NB4 (cell line): ENCODE results near the gene AP3S1.

Source experiments
- POLR2A ChIP-seq: IDR thresholded peaks from 2 replicates; pipeline ENCODE4 v1.6.1; 2011; ENCODE audit warnings: mild to moderate bottlenecking; ENCODE audit not compliant: insufficient read length; ENCODE audit errors: extremely low read depth
- TF ChIP-seq, protein P1 (sequence below): IDR thresholded peaks from 2 replicates; pipeline ENCODE4 v1.6.1; 2011; ENCODE audit warnings: low read depth, low read length
- TF ChIP-seq, protein P2 (sequence below): IDR thresholded peaks from one replicate; pipeline ENCODE4 v1.5.1; 2012; ENCODE audit warnings: low read depth, low read length

DNA sequence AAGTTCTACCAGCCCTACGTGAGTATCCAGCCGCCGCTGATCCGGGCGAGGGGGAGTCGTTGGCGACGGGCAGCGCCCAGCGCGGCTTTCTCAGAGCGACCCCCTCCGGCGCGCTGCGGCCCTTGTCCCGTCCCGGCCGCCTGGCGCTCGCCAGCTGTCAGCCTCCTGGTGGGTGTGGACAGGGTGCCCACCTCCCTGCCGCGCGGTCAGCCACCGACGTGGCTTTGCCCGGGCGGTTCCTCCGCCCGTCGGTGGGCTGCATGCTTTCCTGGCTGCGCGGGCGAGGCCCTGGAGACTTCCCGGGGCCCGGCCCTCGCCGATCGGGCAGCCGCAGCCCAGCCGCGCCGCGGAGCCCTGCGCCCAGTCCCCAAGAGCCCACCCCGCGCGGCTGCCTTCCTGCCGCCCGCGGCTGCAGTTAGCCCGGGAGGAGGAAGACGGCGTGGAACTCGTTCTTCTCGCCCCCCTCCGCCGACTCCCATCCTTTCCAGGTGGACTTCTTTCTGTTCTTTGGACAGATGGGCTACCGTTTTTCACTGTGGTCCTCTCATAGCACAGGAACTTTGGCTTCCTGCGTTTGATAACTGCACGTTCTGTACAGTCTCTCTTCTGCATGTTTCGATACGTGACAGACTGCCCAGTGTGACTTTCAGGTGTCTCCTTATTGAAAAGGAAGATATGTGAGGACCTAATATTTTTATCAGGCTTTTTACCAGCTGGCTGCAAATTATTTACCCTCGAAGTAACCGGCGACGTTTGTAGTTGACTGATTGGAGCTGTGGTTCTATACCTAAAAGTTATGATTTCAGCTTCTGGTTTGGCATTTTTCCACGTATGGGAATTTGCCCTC is 577 bp downstream of the AP3S1 start:
- TF ChIP-seq, protein P1, sequence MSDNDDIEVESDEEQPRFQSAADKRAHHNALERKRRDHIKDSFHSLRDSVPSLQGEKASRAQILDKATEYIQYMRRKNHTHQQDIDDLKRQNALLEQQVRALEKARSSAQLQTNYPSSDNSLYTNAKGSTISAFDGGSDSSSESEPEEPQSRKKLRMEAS = peak; percentile 31
- no peak for TF ChIP-seq POLR2A
- TF ChIP-seq, protein P2, sequence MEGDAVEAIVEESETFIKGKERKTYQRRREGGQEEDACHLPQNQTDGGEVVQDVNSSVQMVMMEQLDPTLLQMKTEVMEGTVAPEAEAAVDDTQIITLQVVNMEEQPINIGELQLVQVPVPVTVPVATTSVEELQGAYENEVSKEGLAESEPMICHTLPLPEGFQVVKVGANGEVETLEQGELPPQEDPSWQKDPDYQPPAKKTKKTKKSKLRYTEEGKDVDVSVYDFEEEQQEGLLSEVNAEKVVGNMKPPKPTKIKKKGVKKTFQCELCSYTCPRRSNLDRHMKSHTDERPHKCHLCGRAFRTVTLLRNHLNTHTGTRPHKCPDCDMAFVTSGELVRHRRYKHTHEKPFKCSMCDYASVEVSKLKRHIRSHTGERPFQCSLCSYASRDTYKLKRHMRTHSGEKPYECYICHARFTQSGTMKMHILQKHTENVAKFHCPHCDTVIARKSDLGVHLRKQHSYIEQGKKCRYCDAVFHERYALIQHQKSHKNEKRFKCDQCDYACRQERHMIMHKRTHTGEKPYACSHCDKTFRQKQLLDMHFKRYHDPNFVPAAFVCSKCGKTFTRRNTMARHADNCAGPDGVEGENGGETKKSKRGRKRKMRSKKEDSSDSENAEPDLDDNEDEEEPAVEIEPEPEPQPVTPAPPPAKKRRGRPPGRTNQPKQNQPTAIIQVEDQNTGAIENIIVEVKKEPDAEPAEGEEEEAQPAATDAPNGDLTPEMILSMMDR = peak; percentile 19
